ENCODE results near the gene RWDD1.

RWDD1 gene, protein sequence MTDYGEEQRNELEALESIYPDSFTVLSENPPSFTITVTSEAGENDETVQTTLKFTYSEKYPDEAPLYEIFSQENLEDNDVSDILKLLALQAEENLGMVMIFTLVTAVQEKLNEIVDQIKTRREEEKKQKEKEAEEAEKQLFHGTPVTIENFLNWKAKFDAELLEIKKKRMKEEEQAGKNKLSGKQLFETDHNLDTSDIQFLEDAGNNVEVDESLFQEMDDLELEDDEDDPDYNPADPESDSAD
- total RNA-seq = 47.7 to 57.5 reads per million in 2 donors

- peak; percentile 95 to 100 (median 98) for DNase-seq
Observed at GRCh38 chr6:116570856-116571682, at the start of gene RWDD1. Gene RWDD1, plus strand, starts transcription at chr6:116571504. Its CDS starts 79 bp downstream, at chr6:116571583.

DNA sequence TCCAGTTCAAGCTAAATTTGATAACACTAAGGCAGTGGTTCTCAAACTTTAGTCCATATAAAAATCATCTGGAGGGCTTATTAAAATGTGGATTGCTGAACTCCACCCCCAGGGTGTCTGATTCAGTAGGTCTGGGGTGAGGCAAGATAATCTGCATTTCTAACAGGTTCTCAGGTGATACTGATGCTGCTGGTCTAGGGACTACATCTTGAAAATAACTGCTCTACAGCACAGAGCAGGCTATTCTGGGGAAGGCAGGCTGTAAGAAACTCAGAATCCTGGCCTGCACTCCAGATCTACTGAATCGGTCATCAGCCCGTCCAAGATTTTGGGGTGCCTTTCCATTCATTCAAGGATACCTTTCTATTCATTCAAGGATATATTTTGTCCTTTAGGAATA is 48.4 kb upstream of the RWDD1 start:
- DNase-seq = no peak

DNA sequence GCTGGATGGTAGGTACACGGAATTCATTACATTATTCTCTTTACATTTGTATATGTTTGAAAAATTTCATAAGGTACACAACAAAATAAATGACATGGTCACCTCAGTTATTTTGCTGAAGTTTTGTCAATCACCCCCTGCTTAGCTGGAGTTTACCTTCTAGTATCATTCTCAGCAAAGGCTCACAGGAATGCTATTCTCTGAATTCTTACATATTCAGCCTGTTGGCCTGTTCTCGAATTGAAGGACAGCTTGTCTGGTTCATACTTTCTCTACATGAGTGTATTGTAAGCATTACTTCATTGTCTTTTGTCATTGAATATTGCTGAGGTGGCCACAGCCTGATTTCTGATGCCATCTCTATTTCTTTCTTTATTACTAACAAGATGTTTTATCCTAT is 47.1 kb upstream of the RWDD1 start:
- DNase-seq = no peak

DNA sequence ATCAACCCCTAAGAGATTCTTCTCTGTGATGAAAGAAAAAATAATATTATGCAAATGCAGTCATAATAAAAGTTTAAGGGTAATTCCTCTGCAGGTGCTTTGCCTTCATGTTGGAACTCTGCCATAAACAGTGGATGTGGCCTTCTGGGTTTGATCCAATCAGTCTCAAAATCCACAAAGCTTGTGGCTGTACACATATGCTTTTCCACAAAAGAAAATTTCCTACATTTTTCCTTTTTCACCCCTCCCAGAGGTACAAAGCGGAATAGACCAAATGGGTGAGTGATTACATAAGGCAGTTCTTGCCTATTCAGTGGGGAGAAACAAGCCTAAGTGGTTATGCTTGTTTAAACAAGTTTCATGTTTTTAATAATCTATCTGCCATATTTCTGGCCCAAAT is 43.2 kb upstream of the RWDD1 start:
- no peak for DNase-seq

GRCh38 chr6:116528780-116529179 is 42.5 kb upstream of the RWDD1 start:
- DNase-seq = no peak

GRCh38 chr6:116529466-116530290 is 41.6 kb upstream of the RWDD1 start:
- DNase-seq = no peak

DNA sequence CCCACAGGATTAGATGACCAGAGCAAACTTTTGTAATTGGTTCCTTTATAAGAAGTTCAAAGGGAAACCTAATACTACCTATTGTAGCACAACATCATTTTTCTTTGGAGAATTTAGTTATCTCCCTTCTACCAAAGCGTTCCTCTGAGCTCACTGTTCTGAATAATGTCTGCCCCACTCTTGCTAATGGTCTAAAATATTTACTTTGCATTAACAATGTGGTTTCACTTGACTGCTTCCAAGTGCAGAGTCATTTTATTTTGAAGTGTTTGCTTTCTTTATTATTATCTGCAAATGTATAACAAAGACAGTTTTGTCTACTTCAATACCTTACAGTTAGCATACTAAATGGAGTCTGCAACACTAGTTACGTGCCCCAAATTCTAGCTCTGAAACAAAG is 40.9 kb upstream of the RWDD1 start:
- DNase-seq = no peak

DNA sequence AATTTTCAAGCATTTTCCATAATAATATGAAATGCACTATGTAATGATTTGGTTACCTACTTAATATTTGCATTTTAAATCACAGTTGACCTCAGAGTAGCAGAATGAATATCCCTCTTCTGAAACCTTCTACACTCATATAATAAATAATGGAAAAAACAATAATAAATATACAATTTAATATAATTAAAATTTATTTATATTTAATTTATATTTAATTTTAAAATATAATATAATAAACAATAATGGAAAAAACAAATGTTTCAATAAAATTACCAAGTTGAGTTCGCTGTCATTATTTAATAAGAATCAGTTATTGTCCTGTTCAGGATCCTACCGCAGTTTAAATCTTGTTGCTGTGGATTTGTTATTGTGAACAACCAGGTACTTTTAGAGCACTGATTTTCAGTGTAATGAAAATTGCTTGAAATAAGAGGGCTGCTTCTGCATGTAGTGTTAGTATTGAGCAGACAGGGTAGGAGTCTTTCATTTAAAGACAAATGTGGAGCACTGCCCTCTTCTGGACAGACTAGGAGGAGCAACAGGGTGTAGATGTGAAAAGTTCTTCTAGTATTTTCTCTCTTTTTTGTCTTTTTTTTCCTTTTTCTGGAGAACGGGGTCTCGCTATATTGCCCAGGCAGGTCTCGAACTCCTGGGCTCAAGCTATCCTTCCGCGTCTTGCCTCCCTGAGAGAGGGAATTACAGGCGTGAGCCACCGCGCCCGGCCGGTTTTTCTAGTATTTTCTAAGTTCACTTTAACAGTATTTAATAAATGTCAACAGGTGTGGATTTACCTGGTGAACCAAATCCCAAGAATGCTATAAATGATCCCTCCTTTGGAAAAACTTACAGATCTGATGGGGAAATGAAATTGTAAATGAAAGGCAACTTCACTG is 39.4 kb upstream of the RWDD1 start:
- peak in 4 of 5 experiments; percentile 18 to 59 (median 40) for DNase-seq

DNA sequence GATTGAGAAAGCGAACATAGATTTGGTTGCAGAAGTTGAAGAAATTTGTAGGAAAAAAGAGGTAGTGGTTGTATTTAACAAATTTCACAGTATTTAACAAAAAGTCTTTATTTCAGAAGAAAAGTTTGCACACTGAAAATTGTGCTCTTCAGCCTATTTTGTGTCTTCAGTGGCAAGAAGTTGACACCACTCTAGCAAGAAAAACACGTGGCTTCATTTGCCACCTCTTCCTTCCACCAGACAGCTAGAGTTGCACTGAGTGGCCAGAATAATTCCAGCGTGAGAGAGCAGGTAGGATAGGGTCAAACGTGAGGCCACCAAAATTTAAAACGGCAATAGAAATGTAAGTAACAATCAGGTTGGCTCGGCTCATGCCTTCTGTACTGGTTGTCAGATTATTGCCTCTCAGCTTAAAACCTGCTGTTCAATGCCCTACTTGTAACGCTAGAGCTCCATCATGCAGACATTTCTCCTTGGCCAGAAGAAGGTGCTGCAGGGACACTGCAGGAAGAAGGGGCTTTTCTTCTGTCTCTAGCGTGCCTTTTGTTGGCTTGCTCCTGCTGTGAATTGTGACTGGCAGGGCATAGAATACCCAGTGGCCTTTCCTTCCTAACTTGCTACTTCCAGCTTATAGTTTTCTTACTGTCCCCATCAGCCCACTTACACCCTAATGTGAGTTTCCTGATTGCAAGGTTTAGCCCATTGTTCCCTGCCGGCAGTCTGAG is 37.9 kb upstream of the RWDD1 start:
- no peak for DNase-seq

DNA sequence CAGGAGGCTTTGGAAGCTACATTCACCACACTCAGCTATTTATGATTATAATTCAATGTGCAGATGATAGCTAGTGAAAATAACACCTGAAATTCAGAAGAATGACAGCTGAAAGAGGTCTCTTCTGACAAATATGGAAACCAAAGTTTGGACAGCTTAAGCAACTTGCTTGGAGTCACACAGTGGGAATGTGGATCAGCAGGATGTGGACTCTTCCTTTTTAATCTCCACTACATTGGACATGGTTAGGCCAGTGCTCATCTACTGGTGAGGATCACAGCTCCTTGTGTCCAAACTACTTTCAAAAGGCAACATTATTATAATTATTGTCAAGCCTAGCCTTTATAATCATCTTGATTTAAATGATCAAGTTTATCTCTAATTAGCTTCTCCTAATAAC is 36.2 kb upstream of the RWDD1 start:
- no peak for DNase-seq

DNA sequence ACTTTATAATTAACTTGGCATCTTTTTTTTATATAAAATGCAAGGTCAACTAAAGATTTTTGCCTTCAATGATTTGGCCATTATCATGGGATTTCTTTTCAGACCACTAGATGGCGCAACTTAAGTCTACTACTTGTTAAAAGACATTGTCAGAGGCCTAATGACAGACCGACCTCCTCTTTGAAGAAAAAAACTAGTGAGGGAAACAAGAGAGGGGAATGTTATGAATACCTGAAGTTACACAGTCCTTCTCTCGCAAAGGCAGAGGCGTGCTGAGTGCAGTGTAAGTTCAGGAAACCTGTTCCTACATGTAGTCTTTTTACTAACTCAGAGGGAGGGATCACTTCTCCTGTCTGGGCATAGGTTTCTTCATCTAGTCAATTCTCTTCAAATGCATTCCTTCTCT is 35.1 kb upstream of the RWDD1 start:
- peak in 2 of 5 experiments; percentile 29 to 55 for DNase-seq

DNA sequence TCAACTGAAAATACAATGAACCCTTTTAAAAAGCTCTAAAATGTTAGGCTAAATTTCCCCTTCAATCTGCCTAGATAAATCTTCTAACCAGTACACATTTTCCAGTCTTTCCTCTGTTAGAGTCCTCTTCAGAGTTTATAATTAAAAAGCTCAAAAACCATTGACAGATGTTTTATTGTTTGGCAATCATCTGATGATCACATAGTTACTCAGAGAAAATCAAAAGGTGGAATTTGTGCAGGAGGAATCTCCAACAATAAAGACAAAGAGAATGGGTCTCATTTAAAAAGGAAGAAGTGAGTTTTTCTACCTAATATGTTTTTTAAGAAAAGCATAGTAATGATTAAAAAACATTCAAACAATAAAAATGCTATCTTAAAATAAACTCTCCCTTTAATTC is 28.9 kb upstream of the RWDD1 start:
- no peak for DNase-seq

GRCh38 chr6:116543149-116543548 is 28.2 kb upstream of the RWDD1 start:
- no peak for DNase-seq

GRCh38 chr6:116545651-116546050 is 25.7 kb upstream of the RWDD1 start, which contains the start of gene TRAPPC3L:
Gene TRAPPC3L, minus strand, starts transcription at chr6:116545684. Its CDS starts 170 bp downstream, at chr6:116545514.
- DNase-seq = no peak

DNA sequence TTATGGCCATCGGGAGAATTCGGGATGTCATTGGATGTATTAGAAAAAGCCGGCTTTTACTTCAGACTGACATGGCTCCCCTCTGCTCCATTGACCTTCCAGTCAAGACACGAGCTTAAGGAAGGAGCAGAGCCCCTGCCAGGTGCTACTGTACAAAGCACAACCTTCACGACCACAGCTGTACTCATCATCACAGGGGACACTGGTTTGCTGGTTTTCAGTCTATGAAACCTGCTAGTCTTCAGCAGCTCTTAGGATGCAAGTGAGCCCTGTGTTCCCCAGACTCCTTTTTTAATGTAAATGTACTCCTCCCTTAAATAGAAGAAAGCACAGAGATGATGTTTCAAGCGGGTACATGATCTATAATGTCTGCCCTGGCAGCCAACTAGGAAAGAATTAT is 23.9 kb upstream of the RWDD1 start:
- DNase-seq = no peak

GRCh38 chr6:116550796-116551195 is 20.5 kb upstream of the RWDD1 start:
- no peak for DNase-seq

DNA sequence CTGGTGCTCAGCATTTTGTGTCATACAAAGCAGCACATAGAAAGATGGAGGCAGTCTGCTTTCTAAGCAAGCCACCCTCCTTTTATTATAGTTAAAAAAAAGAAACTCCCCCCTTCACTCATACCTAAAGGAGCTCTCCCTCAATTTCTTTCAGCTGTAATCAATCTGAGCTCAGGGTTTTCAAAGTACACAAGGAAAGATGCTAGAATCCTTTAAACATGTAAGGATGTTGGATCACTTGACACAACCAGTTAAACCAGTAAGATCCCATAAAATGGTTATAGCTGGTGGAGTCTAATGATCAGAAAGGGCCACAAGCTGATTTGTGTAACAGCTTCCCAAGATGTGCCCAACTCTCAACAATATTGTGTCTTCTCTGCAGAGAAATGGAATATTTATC is 17.9 kb upstream of the RWDD1 start, which contains the start of gene CALHM4:
TSS of gene CALHM4 (plus strand) at position 301 of the 400 bp plus-strand sequence. CDS start at position 344, 43 bp downstream.
- DNase-seq = no peak

DNA sequence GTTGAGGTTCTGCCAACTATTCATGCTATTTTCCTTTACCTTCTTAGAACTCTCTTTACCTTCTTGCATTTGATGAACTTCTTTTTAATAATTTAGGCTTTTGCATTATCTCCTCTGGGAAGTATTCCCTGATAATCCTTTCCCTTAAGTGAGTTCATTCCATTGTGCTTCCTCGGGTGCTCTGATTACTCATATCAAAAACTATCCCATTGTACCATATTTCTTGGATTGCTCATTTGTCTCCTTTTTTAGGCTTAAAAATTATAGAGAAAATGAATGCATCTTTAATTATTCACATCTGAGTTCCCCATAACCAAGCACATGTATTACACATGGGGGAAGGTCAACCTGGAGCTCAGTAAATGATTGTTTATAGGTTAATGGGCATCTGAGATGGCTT is 15.2 kb upstream of the RWDD1 start:
- no peak for DNase-seq

- no peak for DNase-seq
Observed at GRCh38 chr6:116556814-116557415, 14.4 kb upstream of the RWDD1 start.

DNA sequence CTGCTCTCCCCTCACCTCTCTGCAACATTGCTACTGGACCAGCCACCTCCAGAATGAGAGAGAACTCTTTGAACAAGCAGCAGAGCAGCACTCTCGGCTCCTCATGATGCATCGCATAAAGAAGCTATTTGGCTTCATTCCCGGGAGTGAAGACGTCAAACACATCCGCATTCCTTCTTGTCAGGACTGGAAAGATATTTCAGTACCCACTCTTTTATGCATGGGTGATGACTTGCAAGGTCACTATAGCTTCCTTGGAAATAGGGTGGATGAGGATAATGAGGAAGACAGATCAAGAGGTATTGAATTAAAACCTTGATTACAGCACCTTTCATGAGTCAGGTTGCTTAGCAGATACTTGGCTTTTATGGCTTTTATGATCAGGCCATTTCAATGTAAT is 13.4 kb upstream of the RWDD1 start:
- no peak for DNase-seq

DNA sequence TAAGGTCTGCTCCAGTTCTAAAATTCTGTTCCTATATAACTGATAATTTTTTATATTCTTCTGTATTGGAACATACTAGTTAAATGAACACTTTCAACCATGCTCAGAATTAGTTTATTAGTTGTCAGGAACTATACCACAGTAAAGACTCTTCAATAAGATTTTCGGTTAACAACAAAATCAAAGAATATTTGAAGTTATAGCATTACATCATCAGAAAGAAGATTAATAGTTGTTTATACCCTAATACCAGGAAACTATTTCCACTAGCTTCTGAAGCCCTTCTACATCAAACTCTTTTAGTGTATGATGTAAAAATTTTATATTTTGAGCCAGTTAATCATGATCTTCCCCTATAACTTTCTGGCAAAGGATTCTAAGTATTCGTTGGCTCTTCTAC is 11.2 kb upstream of the RWDD1 start:
- no peak for DNase-seq

Data from T-helper 2 cell (primary cell).